Esophagus mucosa (tissue), 1 donor: ENCODE results near the gene MAPKAP1. TPM values are rescaled to one million over a fixed set of nuclear protein-coding genes. Genes with fewer than 3 reads are reported as not detected.
A peak's percentile ranks its signal among the peaks of the same experiment; 100 is the strongest.

Experiments used
- ATAC-seq: fragments of 200-7000 bp; cut with Tn5 transposase; one replicate; pipeline ENCODE4 v1.9.1; 2020
- total RNA-seq: library from RNA; stranded (reverse); gene quantifications from one replicate; pipeline ENCODE4 v1.2.4, GENCODE V29; 2023
- donor health status: DM: yes; HTN: yes; CAD: no.

The MAPKAP1 gene
- total RNA-seq, result 57.1 TPM

DNA sequence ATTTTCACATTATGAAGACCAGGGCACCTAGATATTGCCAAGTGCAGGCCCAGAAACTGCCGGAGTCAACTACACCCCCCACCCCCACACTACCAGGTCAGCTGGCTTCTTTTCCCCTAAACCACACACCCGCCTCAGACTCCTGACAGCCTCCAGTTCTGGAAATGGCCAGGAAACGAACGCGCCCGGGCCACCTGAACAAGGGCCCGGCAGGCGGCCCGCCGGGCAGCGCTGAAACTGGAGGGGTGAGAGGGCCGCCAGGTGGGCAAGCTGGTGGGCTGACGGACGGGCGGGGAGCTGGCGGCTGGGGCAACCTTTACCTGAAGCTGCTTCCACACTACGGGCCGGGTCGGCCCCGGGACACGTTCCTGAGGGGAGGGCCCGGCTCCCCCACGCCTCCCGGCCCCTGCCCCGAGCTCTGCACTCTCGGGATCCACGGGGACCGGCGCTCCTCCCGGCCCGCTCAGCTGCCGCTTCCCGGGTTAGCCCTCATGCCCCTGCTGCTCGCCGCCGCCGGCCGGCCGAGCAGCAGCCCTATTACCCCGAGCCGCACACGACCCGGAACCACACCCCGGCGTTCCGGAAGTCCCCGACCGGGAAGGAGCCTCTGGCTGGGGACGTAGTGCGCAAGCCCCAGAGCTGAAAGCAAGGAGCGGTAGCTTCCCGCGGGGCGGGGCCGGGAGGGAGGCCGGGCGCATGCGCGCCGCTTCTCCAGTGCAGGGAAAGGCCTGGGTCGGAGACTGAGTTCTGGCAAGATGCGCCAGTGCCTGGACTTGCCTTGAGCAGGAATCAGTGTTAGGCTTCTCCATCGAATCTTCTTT, at the start of gene MAPKAP1:
Gene MAPKAP1 (minus strand): TSS at position 558 of the 821 bp plus-strand sequence. CDS start 34,634 bp downstream, outside the sequence.
- peak; percentile 99 for ATAC-seq

DNA sequence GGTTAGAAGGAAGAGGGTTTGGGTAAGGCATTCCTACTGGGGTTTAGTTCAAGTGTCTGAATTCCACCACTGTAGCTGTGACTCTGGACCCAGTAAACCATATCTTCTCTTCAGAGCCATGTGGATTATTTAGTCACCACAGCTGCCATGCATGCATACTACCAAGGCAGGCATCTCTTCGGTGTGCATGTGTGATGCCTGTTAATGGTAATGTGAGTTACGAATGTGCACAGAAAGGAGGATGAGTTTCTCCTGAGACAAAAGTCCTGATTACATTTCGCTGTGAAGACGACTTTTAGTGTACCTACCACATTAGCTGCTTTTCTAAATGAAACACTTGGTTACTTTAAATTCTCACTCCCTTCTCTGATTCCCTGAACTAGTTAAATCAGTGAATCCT, 49.5 kb upstream of the MAPKAP1 start:
- ATAC-seq, result no peak

DNA sequence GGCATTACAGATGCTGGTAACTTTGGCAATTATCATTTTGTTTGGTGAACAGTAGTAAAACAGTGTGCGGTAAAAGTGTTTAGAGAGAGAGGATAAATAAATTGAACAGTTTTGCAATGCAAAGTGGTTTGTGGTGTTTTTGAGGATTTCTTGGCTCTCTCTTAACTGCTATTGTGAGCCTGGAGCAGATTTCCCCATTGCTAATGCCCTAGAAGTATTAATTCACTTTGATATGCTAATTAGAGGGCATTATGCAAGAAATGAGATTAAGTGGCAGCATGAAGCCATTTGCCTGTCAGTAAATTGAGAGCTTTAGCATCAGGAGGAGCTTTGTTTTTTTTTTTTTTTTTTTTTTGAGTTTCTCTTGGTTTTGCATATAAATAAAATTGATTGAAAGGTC, 48.3 kb upstream of the MAPKAP1 start:
- ATAC-seq, result no peak

DNA sequence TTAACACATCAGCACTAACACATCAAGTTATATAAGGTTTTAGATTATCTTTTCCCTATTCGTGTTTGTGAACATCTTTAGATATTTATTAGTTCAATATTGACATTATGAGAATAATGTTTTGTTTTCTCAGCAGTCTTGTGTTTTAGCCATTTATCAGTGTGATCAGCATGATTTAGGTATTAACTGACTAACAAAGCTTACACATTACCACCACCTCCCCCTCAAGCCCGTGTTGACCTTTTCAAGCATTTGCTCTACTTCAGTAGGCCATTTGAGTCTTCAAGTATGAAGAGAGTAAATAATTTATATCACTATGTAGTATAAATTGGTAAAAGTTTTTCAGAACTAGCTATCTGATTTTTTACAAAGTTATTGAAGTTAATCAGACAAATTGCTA, 47.1 kb upstream of the MAPKAP1 start:
- ATAC-seq, result no peak

DNA sequence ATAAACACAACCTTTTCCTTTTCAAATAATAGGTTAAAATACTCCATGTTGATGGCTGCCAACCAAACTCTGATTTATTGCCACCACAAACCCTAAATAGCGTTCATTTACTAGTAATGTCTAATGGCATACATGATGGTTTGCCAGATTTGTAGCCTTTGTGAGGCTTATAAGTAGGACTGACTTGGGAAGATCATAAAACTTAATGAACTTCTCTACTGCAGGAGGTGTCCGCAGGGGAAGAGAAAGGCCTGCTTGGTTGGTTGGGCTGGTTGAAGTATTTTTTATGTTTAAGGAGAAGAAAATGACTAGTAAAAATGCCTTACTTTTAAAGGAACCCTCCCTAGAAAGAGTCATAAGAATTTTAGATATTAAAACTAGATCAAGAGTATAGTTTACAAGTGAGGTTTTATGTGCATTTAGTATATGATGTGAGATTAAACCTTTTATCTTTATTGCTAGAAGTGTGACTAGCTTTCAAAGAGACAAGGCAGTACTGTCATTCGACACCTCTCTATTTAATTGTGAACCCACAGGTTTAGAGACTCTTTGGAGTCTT, 45.1 kb upstream of the MAPKAP1 start:
- ATAC-seq, result no peak

DNA sequence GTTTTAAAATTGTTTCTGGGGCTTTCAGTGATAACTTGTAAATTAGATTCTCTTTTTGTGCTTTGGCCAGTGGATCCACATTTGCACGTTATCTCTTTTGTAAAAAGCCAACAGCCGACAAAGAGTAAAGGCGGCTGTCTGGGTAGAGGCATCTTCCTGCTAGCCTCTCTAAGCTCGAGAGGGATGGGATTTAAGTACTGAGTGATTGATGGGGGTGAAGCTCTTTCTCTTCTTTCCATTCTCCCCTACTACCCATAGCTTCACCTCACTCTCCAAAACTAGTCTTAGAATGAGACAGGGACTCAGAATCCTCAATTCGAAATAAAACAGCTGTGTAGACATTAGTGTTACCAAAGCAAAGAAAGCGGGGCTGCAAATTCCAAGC, 43.6 kb upstream of the MAPKAP1 start:
- no peak for ATAC-seq

DNA sequence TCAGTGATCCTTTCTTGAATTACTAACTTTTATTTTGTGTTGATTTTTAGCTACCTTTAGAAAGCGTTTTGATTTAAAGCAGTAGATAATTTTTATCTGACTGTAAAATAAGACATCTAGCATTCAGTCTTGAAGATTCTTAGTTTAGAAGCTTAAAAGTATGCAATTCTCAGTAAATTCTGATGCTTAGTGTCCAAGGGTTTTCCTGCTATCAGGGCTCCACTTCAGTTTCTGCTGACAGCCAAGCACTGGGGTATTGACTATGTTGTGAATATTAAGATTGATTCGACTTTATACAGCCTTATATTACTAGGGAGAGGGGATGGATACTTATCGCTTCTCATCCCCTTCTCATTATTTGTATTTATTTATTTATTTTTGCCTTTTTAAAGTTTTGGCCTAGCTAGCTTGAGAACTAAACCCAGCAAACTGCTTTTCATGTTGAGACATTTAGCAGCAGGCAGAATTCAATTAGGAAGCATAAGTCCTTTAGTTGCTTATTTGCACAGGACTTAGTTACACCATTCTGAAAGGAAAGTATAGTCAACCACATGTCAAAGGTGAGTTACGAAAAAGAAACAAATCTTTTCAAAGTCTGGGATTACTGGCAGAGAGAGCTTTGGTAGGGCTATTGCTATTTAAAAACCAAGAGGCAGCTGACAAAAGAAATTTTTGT, 43.1 kb upstream of the MAPKAP1 start:
- ATAC-seq, result no peak

DNA sequence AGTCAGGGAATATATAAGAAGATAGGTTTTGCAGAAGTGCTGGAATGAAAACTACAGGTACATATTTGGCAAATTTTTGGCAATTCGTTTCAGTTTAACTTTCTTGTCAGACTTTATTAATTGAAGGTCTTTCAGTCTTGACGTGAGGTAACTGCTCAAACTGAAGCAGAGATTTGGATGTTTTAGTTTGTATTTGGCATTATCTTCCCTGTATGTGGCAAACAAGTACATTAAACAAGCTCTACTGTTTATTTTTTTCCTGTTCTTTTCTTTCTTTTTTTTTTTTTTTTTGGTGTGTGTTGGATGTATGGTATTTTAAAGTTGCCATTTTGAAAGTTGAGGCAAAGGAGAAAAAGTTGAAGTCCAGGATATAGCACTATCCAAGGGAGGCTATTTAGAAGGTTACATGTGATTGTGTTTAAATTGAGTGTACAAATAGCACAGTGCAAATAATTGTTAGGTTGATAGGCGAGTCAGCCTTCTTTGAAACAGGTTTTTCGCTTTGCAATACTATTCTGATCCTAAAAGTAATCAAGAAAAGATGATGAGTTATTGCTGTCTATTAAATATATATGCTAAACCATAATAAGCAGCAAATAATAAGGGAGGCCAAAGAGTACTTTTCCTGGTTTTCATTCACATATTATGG, 42.4 kb upstream of the MAPKAP1 start:
- ATAC-seq, result no peak

DNA sequence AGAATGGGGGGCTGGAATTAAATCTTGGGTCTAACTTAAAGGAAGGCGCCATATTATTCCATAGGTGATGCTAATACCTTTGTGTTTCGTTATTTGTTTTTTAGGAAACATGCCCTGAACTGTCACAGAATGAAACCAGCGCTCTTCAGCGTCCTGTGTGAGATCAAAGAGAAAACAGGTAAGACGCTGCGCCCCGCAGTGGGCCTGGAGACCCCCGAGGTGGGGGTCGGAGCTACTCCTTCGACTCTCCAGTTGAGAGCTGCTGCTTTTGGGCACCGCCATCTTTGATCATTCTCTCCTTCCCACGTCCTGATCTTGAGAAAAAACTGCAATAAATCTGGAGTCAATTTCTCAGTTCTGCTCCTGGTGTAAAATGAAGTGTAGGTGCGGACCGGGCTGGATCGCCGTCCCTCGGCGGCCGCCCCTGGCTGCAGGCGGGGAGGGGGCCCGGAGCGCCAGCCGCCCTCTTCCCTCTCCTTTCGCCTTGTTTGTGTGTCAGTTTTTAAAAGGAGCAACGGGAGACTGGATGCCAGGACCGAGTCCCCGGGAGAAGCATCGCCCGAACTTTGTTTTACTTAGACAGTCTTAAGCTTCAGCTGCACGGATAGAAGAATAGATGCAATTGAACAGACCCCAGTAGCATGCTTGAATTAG, 41.6 kb upstream of the MAPKAP1 start:
- ATAC-seq, result no peak

DNA sequence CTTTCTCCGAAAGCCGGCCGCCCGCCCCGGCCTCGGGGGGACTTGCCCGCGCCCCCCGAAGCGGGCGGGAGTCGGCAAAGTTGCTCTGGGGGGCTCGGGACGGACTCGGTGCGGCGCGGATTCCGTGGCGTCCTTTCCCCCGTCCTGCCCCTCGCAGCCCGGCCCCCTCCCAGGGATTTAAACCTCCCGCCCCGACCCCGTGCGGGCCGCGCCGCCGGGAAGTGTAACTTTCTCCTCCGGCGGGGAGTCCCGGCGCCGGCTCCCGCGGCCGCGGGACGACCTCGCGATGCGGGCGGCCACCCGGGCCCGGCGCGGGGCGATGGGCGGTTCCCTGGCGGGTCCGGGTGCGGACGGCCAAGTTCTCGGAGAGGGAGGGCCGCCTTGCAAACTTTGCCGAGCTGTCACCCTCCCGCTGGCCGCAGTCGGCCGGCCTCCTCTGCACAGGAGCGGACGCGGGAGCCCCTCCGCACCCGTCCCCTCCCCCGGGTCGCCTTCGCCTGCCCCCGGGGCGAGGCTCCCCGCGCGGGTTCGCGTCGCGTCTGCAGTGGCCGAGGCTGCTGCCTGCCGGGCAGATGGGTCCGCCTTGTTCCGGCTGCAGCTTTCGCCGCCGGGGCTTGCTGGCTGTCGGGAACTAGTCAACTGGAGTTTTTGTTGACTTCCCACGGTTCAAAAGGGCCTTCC, 40.9 kb upstream of the MAPKAP1 start:
- no peak for ATAC-seq

DNA sequence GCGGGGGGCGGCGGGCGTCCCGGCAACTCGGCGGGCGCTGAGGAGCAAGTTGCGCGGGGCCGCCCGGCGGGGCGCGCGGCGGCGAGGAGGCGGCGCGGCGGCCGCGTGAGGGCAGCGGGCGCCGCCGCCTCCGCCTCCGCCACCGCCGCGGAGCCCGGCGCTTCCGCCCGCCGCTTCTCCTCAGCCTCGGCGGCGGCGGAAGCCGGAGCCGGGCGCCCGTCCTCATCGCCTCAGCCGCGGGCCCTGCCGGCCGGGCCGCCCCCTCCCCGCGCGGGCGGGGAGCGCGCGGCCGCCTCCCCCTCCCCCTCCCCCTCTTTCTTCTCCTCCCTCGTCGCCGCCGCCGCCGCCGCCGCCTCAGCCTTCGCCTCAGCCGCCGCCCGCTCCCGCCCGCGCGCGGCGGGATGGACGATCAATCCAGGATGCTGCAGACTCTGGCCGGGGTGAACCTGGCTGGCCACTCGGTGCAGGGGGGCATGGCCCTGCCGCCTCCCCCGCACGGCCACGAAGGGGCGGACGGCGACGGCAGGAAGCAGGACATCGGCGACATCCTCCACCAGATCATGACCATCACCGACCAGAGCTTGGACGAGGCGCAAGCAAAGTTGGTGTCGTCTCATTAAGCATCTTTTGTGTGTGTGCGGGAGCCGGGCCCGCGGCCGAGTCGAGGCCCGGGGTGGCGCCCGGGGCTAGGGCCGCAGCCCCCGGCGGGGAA, 40.2 kb upstream of the MAPKAP1 start, which contains the start of gene PBX3:
Gene PBX3 (plus strand): TSS at position 321 of the 712 bp plus-strand sequence.
- peak; percentile 5 for ATAC-seq

DNA sequence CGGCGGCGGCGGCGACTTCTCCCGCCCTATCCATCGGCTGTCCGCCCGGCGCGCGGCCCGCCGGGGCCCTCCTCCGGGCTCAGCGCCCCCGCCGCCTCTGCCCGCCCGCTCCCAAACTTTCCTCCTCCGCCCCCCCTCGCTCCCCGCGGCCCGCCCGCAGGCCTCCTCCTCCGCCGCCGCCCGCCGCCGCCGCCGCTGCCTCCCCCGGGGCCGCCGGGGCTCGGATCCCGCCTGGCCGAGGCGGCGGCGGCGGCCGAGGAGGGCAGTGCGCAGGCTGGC, 39.7 kb upstream of the MAPKAP1 start:
- no peak for ATAC-seq

DNA sequence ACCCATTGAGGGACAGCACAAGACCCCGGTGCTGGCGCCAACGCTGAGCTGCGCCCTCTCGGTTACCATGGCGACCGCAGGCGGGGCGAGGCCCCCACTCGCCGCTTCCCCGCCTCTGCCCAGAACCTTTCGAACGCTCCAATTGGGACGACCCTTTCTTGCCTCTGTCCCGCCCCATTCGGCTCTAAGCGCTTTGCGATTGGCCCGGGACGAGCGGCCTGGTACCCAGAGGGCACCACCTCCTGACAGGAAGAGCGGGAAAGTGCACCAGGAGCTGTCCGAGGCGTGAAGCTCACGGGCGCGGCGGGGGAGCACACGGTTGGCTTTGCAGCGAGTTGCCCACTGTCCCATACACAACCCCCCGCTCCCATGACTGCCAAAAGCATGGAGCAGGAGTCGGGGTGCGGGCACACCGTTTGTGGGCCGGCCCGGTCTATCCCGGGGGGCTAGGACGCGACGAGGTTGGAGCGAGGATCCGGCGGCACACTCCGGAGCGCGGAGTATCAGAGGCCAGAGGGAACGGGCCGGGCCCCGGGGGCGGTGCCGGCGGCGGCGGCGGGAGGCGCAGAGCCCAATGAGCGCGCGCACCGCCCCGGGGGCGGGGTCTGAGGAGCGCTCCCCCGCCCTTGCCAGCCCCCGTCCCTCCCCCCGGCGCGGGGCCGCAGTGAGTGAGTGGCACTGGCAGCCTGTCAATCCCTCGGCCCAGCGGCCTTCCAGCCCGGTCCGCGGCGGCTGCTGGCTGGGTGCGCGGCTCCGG, 39.2 kb upstream of the MAPKAP1 start:
- ATAC-seq, result peak; percentile 96

DNA sequence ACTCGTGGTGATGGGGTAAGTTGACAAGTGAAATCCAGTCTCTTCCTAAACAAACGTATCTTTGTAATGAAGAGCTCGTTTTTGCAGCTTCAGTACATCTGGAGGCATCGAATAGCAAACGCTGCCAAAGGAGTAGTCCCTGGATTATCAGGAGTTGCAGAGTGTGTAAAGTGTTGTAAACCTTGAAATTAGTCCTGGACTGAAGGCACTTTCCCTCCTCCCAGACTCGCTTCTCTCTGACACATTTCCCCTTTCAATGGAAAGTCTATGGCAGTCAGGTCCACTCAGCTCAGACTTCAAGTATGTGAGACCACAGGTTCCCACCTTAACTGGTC, 38.6 kb upstream of the MAPKAP1 start:
- ATAC-seq, result no peak

DNA sequence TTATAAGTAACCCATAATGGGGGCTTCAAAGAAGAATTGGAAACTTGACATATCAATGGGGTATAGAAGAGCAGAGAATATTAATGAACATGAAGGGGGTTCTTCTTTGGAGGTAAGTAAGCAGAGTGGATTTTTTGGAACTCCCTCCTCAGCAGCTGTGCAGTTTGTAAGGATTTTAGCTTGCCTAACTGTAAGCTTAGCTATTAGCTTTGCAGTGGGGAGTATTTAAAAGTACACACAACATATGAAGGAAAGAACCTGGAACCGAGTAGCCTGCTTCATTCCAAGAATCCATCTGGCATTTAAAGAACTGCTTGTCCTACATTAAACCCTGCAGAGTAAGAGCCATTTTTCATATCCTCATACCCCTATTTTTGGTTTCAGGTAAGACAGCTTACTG, 38.0 kb upstream of the MAPKAP1 start:
- ATAC-seq, result no peak

DNA sequence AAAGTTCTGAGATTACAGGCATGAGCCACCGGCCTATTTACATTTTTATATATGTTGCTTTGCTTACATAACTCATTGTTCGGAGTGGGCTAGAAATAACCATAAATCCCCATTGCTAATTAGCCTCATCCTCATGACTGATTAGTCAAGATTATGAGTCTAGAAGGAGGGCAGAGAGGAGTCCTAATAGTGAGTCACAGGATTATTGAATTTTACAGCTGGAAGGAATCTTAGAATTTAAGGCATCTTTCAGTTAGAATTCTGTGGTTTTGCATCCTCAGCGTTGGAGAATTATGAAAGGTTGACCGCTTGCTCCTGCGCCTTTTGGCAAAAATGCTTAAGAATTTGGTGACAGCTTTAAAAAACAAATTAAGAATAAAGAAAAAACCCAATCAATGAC, 37.6 kb upstream of the MAPKAP1 start:
- no peak for ATAC-seq

DNA sequence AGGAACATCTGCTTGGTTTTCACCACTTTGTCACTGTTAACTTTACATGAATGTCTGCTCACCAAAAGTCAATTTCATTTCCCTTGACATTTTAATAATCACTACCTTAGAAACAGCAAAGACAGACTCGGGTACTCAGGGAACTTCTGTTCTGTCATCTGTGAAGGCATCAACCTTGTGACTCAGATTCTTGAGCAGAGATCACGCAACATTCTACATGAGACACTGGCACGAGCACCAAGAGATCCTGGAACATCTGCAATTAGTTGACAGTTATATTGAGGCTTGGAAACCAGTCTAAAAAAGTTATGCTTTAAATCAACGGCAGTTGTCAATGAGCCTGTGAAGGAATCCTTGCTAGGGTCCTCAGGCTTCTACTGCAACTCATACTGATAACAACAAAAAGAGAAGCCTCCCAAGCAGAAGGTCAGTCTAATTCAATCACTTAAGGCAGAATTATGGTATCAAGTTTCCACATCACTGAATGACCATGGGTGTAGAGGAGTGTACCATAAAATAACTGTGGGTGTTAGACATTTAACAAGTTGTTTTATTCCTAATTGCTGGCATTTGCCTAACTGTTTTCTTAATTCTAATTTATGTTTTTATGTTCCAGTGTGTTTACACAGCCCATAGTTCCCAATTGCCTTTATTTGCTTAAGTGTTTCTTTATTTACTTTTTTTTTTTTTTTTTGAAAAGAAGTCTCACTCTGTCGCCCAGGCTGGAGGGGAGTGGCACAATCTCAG, 36.8 kb upstream of the MAPKAP1 start:
- ATAC-seq, result no peak

DNA sequence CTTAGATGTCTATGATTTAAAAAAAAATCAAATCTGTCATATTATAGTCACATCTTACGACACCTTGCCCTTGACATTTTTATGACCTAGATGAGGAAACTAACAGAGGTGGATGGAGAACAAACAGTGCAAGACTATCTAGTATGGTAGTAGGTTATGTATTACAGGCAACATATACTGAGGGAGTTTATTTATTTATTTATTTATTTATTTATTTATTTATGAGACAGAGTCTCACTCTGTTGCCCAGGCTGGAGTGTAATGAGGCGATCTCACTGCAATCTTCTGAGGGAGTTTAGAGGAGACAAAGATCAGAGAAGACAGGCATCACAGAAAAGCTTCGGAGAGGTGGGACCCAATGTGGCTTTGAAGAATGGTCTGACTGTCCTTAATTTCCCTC, 35.6 kb upstream of the MAPKAP1 start:
- ATAC-seq, result no peak

DNA sequence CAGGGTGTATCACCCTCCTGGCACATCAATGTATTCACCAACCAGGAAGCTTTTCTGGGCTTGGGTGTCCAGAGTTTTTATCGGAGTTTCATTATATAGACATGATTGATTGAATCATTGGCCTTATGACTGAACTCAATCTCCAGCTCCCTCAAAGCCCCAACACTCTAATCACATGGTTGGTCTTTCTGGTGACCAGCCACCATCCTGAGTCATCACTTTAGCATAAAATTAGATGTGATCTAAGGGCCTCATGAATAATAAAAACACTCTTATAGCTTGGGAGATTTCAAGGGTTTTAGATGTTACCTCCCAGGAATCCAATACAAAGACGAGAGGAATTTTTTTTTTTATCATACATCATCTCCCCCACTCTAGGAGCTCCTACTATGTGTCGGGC, 32.4 kb upstream of the MAPKAP1 start:
- no peak for ATAC-seq

DNA sequence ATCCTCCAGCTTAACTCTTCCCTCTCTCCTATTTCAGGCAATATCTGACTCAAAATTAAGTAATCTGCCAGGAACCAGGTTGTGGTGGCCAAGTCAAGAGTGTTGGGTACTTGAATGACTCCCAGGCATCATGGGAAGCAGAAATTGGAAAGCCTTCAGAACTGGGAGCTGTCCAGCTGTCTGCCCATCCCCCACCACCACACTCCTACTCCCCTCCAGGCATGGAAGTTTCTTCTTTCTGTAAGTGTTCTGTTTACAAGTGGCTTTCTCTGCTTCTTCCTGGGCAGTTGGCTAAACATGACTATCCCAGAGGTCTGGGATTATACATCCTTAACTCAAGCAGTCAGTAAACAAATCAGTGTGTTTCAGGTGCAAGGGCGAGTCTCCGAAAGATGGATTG, 25.6 kb upstream of the MAPKAP1 start:
- ATAC-seq, result no peak
